ENCODE measurements around the gene COL18A1. TPM values are rescaled to one million over a fixed set of nuclear protein-coding genes. Genes with fewer than 3 reads are reported as not detected.
"Not testable (repeated sequence)": the region's sequence is repeated elsewhere in the genome, so short reads cannot be mapped to it uniquely, and the experiment has no call there.

Gene COL18A1
- total RNA-seq, 1 experiment from 2014 or later, result 170 TPM

- no TSS peak for BruUV-seq (replicated peaks)
- H3K9me3 ChIP-seq, result no peaks in the 10 kb centered on the region
- CTCF ChIA-PET, result no interaction called here
- H3K4me3 ChIP-seq (ENCODE audit: low read depth, low read length), result no peak overlapping the region
- H3K9me3 Mint-ChIP-seq (ENCODE audit: unreplicated experiment), result no peaks in the 10 kb centered on the region
- H3K27ac Mint-ChIP-seq (ENCODE audit: unreplicated experiment), result no peak overlapping the region
- peak in 1 of 2 experiments; percentile 22 for DNase-seq
- TF ChIP-seq CTCF (IDR thresholded peaks at IDR 0.05; ENCODE audit: insufficient read depth in 1 of 2, low read depth in 1 of 2, low read length in 1 of 2, severe bottlenecking in 1 of 2, unreplicated experiment in 1 of 2), result no peak
- H3K4me1 Mint-ChIP-seq (ENCODE audit: low read depth, unreplicated experiment), result no peaks in the 10 kb centered on the region
- H3K36me3 ChIP-seq (ENCODE audit: control insufficient read depth, insufficient read depth, low read length), result no peaks in the 10 kb centered on the region
- POLR2A ChIA-PET, result no interaction called here
- H3K4me1 ChIP-seq, result no peaks in the 10 kb centered on the region
- intact Hi-C loops (cut with micrococcal nuclease; ENCODE audit: unreplicated experiment), result no loop called here
- H3K36me3 Mint-ChIP-seq (ENCODE audit: insufficient read depth, unreplicated experiment), result peaks cover 26% of the 10 kb centered on the region
- H3K27me3 Mint-ChIP-seq (ENCODE audit: insufficient read depth, unreplicated experiment), result no peaks in the 10 kb centered on the region
- H3K4me3 Mint-ChIP-seq (ENCODE audit: unreplicated experiment), result no peak overlapping the region
- H3K27me3 ChIP-seq (replicated peaks; ENCODE audit: control insufficient read depth, insufficient read depth, low read length), result no peaks in the 10 kb centered on the region
Measured at GRCh38 chr21:45528981-45529784, 124.2 kb downstream of the COL18A1 start.

- Mint-ChIP-seq H3K9me3 (ENCODE audit: unreplicated experiment) (no peaks in the 10 kb centered on the region), H3K4me1 (ENCODE audit: low read depth, unreplicated experiment) (no peaks in the 10 kb centered on the region), H3K27me3 (ENCODE audit: insufficient read depth, unreplicated experiment) (no peaks in the 10 kb centered on the region), H3K36me3 (ENCODE audit: insufficient read depth, unreplicated experiment) (peaks cover 26% of the 10 kb centered on the region), H3K27ac (ENCODE audit: unreplicated experiment) (no peak overlapping the region), H3K4me3 (ENCODE audit: unreplicated experiment) (no peak overlapping the region)
- Histone ChIP-seq H3K4me1 (no peaks in the 10 kb centered on the region), H3K27me3 (replicated peaks; ENCODE audit: control insufficient read depth, insufficient read depth, low read length) (no peaks in the 10 kb centered on the region), H3K9me3 (no peaks in the 10 kb centered on the region), H3K36me3 (ENCODE audit: control insufficient read depth, insufficient read depth, low read length) (no peaks in the 10 kb centered on the region), H3K4me3 (ENCODE audit: low read depth, low read length) (no peak overlapping the region)
- no peak for TF ChIP-seq CTCF (IDR thresholded peaks at IDR 0.05; ENCODE audit: insufficient read depth in 1 of 2, low read depth in 1 of 2, low read length in 1 of 2, severe bottlenecking in 1 of 2, unreplicated experiment in 1 of 2)
- ChIA-PET CTCF (no interaction called here), POLR2A (no interaction called here)
- intact Hi-C loops (cut with micrococcal nuclease; ENCODE audit: unreplicated experiment), result no loop called here
- DNase-seq, result peak in 1 of 2 experiments; percentile 16
- BruUV-seq (replicated peaks), result no TSS peak
Measured at GRCh38 chr21:45529785-45530422, 124.9 kb downstream of the COL18A1 start.

- no peaks in the 10 kb centered on the region for H3K9me3 Mint-ChIP-seq (ENCODE audit: unreplicated experiment)
- no peaks in the 10 kb centered on the region for H3K4me1 Mint-ChIP-seq (ENCODE audit: low read depth, unreplicated experiment)
- no peak overlapping the region for H3K27ac Mint-ChIP-seq (ENCODE audit: unreplicated experiment)
- ChIA-PET CTCF (no interaction called here), POLR2A (no interaction called here)
- peaks cover 27% of the 10 kb centered on the region for H3K36me3 Mint-ChIP-seq (ENCODE audit: insufficient read depth, unreplicated experiment)
- H3K27me3 ChIP-seq (replicated peaks; ENCODE audit: control insufficient read depth, insufficient read depth, low read length), result no peaks in the 10 kb centered on the region
- no peaks in the 10 kb centered on the region for H3K36me3 ChIP-seq (ENCODE audit: control insufficient read depth, insufficient read depth, low read length)
- intact Hi-C loops (cut with micrococcal nuclease; ENCODE audit: unreplicated experiment), result no loop called here
- no peak for TF ChIP-seq CTCF (IDR thresholded peaks at IDR 0.05; ENCODE audit: insufficient read depth in 1 of 2, low read depth in 1 of 2, low read length in 1 of 2, severe bottlenecking in 1 of 2, unreplicated experiment in 1 of 2)
- H3K4me3 Mint-ChIP-seq (ENCODE audit: unreplicated experiment), result no peak overlapping the region
- H3K4me1 ChIP-seq, result no peaks in the 10 kb centered on the region
- BruUV-seq (replicated peaks), result no TSS peak
- no peaks in the 10 kb centered on the region for H3K9me3 ChIP-seq
- no peak overlapping the region for H3K4me3 ChIP-seq (ENCODE audit: low read depth, low read length)
- no peaks in the 10 kb centered on the region for H3K27me3 Mint-ChIP-seq (ENCODE audit: insufficient read depth, unreplicated experiment)
- peak in 1 of 2 experiments; percentile 17 for DNase-seq
Measured at GRCh38 chr21:45530423-45531113, 125.6 kb downstream of the COL18A1 start.

GRCh38 chr21:45531114-45531392 is 126.1 kb downstream of the COL18A1 start:
- H3K27me3 Mint-ChIP-seq (ENCODE audit: insufficient read depth, unreplicated experiment); H3K4me1 Mint-ChIP-seq (ENCODE audit: low read depth, unreplicated experiment); BruUV-seq (replicated peaks); CTCF ChIA-PET; H3K9me3 ChIP-seq; H3K9me3 Mint-ChIP-seq (ENCODE audit: unreplicated experiment); H3K4me3 Mint-ChIP-seq (ENCODE audit: unreplicated experiment); H3K4me1 ChIP-seq; H3K36me3 ChIP-seq (ENCODE audit: control insufficient read depth, insufficient read depth, low read length); intact Hi-C loops (cut with micrococcal nuclease; ENCODE audit: unreplicated experiment); H3K4me3 ChIP-seq (ENCODE audit: low read depth, low read length); DNase-seq; H3K27me3 ChIP-seq (replicated peaks; ENCODE audit: control insufficient read depth, insufficient read depth, low read length); POLR2A ChIA-PET; H3K27ac Mint-ChIP-seq (ENCODE audit: unreplicated experiment): not testable (repeated sequence)
- peaks cover 27% of the 10 kb centered on the region for H3K36me3 Mint-ChIP-seq (ENCODE audit: insufficient read depth, unreplicated experiment)

Data from Caco-2 (cell line).